GM12878 (cell line): ENCODE data around the gene PARN. TPM values are rescaled to one million over a fixed set of nuclear protein-coding genes. Genes with fewer than 3 reads are reported as not detected.

Experiments used
- ATAC-seq: fragments of 200-7000 bp; cut with Tn5 transposase; 3 replicates; pipeline ENCODE4 v1.9.1; 2020; ENCODE audit warnings: mild to moderate bottlenecking, moderate library complexity
- BruUV-seq: library from RNA; stranded (reverse); fragments of 400-500 nt; replicated peaks from 2 replicates; lab custom pipeline; 2021; lab: Mats Ljungman, UMichigan
- CTCF ChIA-PET: fragments of 300-600 bp; sonication (Branson Sonifier 250); formaldehyde crosslinking; extraction: SDS; loops from one replicate; lab custom pipeline; 2021; ENCODE audit warnings: inconsistent platforms; lab: Yijun Ruan, JAX
- POLR2A ChIA-PET: fragments of 350-600 bp; formaldehyde crosslinking; extraction: SDS; loops from one replicate; lab custom pipeline; 2021; ENCODE audit warnings: inconsistent platforms; lab: Charles Lee
- RAD21 ChIA-PET: fragments of 300-600 bp; sonication (Branson Sonifier 250); formaldehyde crosslinking; loops from one replicate; lab custom pipeline; 2023; ENCODE audit warnings: antibody characterized with exemption; ENCODE audit not compliant: unreplicated experiment; lab: Charles Lee
- SMC1A ChIA-PET: fragments of 300-600 bp; sonication (Branson Sonifier 250); formaldehyde crosslinking; loops from one replicate; lab custom pipeline; 2023; ENCODE audit not compliant: unreplicated experiment, uncharacterized antibody; lab: Charles Lee
- DNase-seq: peaks from one replicate; pipeline ENCODE4 v3.0.0-alpha.2; 2011; ENCODE audit warnings: low read depth, low spot score
- FAIRE-seq: peaks from 3 replicates; lab custom pipeline; 2011; peaks lifted over from hg19 to GRCh38; lab: Jason Lieb, UNC
- H2AFZ ChIP-seq: 2 replicates; pipeline ENCODE4 v1.6.0; 2011; ENCODE audit warnings: low read depth, low read length, control low read depth; ENCODE audit not compliant: control insufficient read depth
- H3K27ac ChIP-seq: 2 replicates; pipeline ENCODE4 v1.5.1; 2011; ENCODE audit warnings: control low read depth; ENCODE audit not compliant: control insufficient read depth, insufficient read depth
- H3K27me3 ChIP-seq, 2 experiments: replicated peaks in 1 of 2; 2 replicates each; pipeline versions ENCODE4 v1.6.0 to v1.6.1; 2011; ENCODE audit warnings: low read length in 1 of 2; ENCODE audit not compliant: control insufficient read depth in 2 of 2, insufficient read depth in 2 of 2
- H3K36me3 ChIP-seq, 2 experiments: 2 replicates each; pipeline ENCODE4 v1.5.1; 2011; ENCODE audit warnings: low read length in 1 of 2; ENCODE audit not compliant: control insufficient read depth in 2 of 2, insufficient read depth in 2 of 2
- H3K4me1 ChIP-seq: 2 replicates; pipeline ENCODE4 v1.6.1; 2011; ENCODE audit warnings: mild to moderate bottlenecking, low read length, moderate library complexity, mixed read lengths; ENCODE audit not compliant: control insufficient read depth, insufficient read depth
- H3K4me2 ChIP-seq: 2 replicates; pipeline ENCODE4 v1.6.0; 2011; ENCODE audit warnings: control low read depth; ENCODE audit not compliant: control insufficient read depth, insufficient read depth
- H3K4me3 ChIP-seq: fragments of 200-600 bp; sonication (generic); 2 replicates; pipeline ENCODE4 v1.5.1; 2016
- H3K79me2 ChIP-seq: 2 replicates; pipeline ENCODE4 v1.6.0; 2011; ENCODE audit warnings: low read length; ENCODE audit not compliant: control insufficient read depth, insufficient read depth
- H3K9ac ChIP-seq: 2 replicates; pipeline ENCODE4 v1.8.0; 2011; ENCODE audit warnings: low read length, control low read depth, mixed read lengths; ENCODE audit not compliant: control insufficient read depth, insufficient read depth
- H3K9me3 ChIP-seq: replicated peaks from 3 replicates; pipeline ENCODE4 v1.5.1; 2011; ENCODE audit warnings: mild to moderate bottlenecking, low read length; ENCODE audit not compliant: control insufficient read depth, insufficient read depth
- H4K20me1 ChIP-seq: 2 replicates; pipeline ENCODE4 v1.6.0; 2011; ENCODE audit not compliant: control insufficient read depth, insufficient read depth
- BHLHE40 ChIP-seq, 2 experiments: fragments of 450-650 bp in 1 of 2; IDR thresholded peaks; 2 replicates each; pipeline ENCODE4 v1.6.1; 2011 to 2017; ENCODE audit warnings: low read depth in 2 of 2, borderline replicate concordance in 1 of 2, improper control_type of control experiment in 1 of 2, low read length in 1 of 2, mild to moderate bottlenecking in 1 of 2
- MTA3 ChIP-seq: IDR thresholded peaks from 2 replicates; pipeline ENCODE4 v1.6.1; 2012; ENCODE audit warnings: low read length, inconsistent platforms, borderline replicate concordance
- NFYA ChIP-seq: IDR thresholded peaks from 2 replicates; pipeline ENCODE4 v1.6.1; 2011; ENCODE audit warnings: low read depth, mild to moderate bottlenecking, low read length, improper control_type of control experiment, borderline replicate concordance
- PAX8 ChIP-seq: fragments of 450-650 bp; IDR thresholded peaks from 2 replicates; pipeline ENCODE4 v1.6.1; 2017; ENCODE audit warnings: mild to moderate bottlenecking, moderate library complexity
- SMAD1 ChIP-seq: fragments of 450-650 bp; IDR thresholded peaks from 2 replicates; pipeline ENCODE4 v1.6.1; 2018; ENCODE audit warnings: mild to moderate bottlenecking, low read depth; ENCODE audit not compliant: partially characterized antibody
- TCF12 ChIP-seq: IDR thresholded peaks from 2 replicates; pipeline ENCODE4 v1.6.1; 2011; ENCODE audit warnings: low read depth, mild to moderate bottlenecking, low read length
- WGBS: methylation state at CpG from one replicate; pipeline ENCODE4 v1.1.6; 2016; ENCODE audit warnings: low lambda C conversion rate; ENCODE audit not compliant: insufficient replicate concordance, insufficient coverage; ENCODE audit errors: missing lambda C conversion rate; 5-methylcytosine and 5-hydroxymethylcytosine counted together
- in situ Hi-C: fragments of 300-500 bp; cut with MboI; formaldehyde crosslinking; loops from 9 replicates; pipeline ENCODE4 v1.14.3; 2018; ENCODE audit warnings: mixed read lengths
- intact Hi-C: fragments of 100-400 bp; cut with micrococcal nuclease; formaldehyde crosslinking; loops from one replicate; pipeline ENCODE4 v1.14.2; 2022; ENCODE audit not compliant: unreplicated experiment
- polyA plus RNA-seq, 11 experiments: library from polyadenylated mRNA; depleted of rRNA in 4 of 11; unstranded in 6 of 11; stranded (reverse) in 5 of 11; fragments of >200 nt; fragmentation: Nextera tagmentation in 4 of 11; fragmentation: Illumina TruSeq in 1 of 11; extraction: Ambion mirVana in 4 of 11; extraction: Trizol in 1 of 11; gene quantifications; 1 replicate in 1 of 11; 2 replicates in 10 of 11; pipeline versions ENCODE4 v1.2.1 to v1.2.3, GENCODE V29; 2011 to 2016; ENCODE audit warnings: inconsistent platforms in 2 of 11, missing spikeins in 2 of 11, low read depth in 1 of 11
- total RNA-seq, 4 experiments: library from RNA; depleted of rRNA in 3 of 4; stranded (reverse); fragments of >200 nt in 3 of 4; fragmentation: Illumina TruSeq in 1 of 4; extraction: Trizol in 1 of 4; gene quantifications; 2 replicates each; pipeline versions ENCODE4 v1.2.1 to v1.2.3, GENCODE V29; 2013 to 2021
- TF ChIP-seq, protein P1 (sequence below): fragments of 450-650 bp; IDR thresholded peaks from 2 replicates; pipeline ENCODE4 v1.6.1; 2017; ENCODE audit warnings: mild to moderate bottlenecking
- TF ChIP-seq, protein P2 (sequence below): fragments of 150-350 bp; IDR thresholded peaks from 2 replicates; pipeline ENCODE4 v1.6.1; 2014; ENCODE audit warnings: mild to moderate bottlenecking, low read depth, low read length
- TF ChIP-seq, protein P3 (sequence below): fragments of 450-650 bp; IDR thresholded peaks from 2 replicates; pipeline ENCODE4 v1.6.1; 2017; ENCODE audit warnings: antibody characterized with exemption, mild to moderate bottlenecking, moderate library complexity
- TF ChIP-seq, protein P4 (sequence below): fragments of 450-650 bp; IDR thresholded peaks from 2 replicates; pipeline ENCODE4 v1.6.1; 2016; ENCODE audit warnings: mild to moderate bottlenecking

Gene PARN
- total and polyA plus RNA-seq, 10 of the 15 experiments (the other 5 are each of a cell fraction or from before 2014, with no cell fraction given): 15.6 to 77.3 (median 47.7) TPM

DNA sequence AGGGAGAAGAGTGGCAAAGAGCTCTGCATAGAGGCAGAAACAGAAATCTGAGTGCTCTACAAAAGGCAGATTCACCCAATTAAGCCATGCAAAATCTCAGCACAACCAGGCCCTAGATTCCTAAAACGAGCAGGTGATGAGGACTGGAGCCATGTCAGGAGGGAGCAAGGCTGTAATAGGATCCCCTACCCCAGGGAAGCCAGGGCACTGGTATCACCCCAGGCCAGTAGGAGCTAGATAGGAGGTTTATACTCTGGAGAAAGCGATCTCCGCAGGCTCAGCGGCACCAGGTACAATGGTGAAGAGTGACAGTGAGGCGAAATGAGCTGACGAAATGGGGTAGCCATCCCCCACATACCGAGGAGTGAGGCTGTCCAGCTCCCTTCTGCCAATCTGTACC lies 171.5 kb downstream of the PARN start:
- no TSS peak for BruUV-seq
- SMC1A ChIA-PET: interaction anchor here (0.6 to 2.9 kb wide), 4 partner anchors 12 to 87 kb away, joined by 3 to 13 read pairs (median 4); no protein-coding TSS in a partner anchor
- in situ Hi-C loops: no loop called here
- Histone ChIP-seq H3K4me2 (no peak overlapping the region), H2AFZ (no peak overlapping the region), H3K4me1 (no peaks in the 10 kb centered on the region), H3K36me3 (peaks cover 0 to 27% of the 10 kb centered on the region in 2 experiments; a peak in 3 of 4 replicates), H3K27ac (no peak overlapping the region), H3K79me2 (no peaks in the 10 kb centered on the region), H3K4me3 (no peak overlapping the region), H3K9me3 (peaks cover 3% of the 10 kb centered on the region; the same call in 2 of the 3 replicates), H3K27me3 (no peaks in the 10 kb centered on the region), H4K20me1 (no peaks in the 10 kb centered on the region), H3K9ac (no peak overlapping the region)
- intact Hi-C loops: no loop called here
- RAD21 ChIA-PET: no interaction called here
- WGBS: 97% methylated on average over 7 of the region's 7 CpGs
- CTCF ChIA-PET: interaction anchor here (0.6 to 1.7 kb wide), 2 partner anchors 39 to 171 kb away, joined by 3 to 4 read pairs; no protein-coding TSS in a partner anchor
- POLR2A ChIA-PET: no interaction called here
- ATAC-seq: no peak
- FAIRE-seq: no peak
- TF ChIP-seq MTA3 (no peak), TCF12 (no peak), PAX8 (no peak), BHLHE40 (IDR thresholded peaks at IDR 0.05; ENCODE audit: borderline replicate concordance in 1 of 2, low read depth in 2 of 2, low read length in 1 of 2) (no peak), SMAD1 (no peak), NFYA (no peak)
- TF ChIP-seq, protein P1, sequence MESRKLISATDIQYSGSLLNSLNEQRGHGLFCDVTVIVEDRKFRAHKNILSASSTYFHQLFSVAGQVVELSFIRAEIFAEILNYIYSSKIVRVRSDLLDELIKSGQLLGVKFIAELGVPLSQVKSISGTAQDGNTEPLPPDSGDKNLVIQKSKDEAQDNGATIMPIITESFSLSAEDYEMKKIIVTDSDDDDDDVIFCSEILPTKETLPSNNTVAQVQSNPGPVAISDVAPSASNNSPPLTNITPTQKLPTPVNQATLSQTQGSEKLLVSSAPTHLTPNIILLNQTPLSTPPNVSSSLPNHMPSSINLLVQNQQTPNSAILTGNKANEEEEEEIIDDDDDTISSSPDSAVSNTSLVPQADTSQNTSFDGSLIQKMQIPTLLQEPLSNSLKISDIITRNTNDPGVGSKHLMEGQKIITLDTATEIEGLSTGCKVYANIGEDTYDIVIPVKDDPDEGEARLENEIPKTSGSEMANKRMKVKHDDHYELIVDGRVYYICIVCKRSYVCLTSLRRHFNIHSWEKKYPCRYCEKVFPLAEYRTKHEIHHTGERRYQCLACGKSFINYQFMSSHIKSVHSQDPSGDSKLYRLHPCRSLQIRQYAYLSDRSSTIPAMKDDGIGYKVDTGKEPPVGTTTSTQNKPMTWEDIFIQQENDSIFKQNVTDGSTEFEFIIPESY: no peak
- TF ChIP-seq, protein P2, sequence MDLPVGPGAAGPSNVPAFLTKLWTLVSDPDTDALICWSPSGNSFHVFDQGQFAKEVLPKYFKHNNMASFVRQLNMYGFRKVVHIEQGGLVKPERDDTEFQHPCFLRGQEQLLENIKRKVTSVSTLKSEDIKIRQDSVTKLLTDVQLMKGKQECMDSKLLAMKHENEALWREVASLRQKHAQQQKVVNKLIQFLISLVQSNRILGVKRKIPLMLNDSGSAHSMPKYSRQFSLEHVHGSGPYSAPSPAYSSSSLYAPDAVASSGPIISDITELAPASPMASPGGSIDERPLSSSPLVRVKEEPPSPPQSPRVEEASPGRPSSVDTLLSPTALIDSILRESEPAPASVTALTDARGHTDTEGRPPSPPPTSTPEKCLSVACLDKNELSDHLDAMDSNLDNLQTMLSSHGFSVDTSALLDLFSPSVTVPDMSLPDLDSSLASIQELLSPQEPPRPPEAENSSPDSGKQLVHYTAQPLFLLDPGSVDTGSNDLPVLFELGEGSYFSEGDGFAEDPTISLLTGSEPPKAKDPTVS: no peak
- TF ChIP-seq, protein P3, sequence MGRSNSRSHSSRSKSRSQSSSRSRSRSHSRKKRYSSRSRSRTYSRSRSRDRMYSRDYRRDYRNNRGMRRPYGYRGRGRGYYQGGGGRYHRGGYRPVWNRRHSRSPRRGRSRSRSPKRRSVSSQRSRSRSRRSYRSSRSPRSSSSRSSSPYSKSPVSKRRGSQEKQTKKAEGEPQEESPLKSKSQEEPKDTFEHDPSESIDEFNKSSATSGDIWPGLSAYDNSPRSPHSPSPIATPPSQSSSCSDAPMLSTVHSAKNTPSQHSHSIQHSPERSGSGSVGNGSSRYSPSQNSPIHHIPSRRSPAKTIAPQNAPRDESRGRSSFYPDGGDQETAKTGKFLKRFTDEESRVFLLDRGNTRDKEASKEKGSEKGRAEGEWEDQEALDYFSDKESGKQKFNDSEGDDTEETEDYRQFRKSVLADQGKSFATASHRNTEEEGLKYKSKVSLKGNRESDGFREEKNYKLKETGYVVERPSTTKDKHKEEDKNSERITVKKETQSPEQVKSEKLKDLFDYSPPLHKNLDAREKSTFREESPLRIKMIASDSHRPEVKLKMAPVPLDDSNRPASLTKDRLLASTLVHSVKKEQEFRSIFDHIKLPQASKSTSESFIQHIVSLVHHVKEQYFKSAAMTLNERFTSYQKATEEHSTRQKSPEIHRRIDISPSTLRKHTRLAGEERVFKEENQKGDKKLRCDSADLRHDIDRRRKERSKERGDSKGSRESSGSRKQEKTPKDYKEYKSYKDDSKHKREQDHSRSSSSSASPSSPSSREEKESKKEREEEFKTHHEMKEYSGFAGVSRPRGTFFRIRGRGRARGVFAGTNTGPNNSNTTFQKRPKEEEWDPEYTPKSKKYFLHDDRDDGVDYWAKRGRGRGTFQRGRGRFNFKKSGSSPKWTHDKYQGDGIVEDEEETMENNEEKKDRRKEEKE: no peak
- TF ChIP-seq, protein P4, sequence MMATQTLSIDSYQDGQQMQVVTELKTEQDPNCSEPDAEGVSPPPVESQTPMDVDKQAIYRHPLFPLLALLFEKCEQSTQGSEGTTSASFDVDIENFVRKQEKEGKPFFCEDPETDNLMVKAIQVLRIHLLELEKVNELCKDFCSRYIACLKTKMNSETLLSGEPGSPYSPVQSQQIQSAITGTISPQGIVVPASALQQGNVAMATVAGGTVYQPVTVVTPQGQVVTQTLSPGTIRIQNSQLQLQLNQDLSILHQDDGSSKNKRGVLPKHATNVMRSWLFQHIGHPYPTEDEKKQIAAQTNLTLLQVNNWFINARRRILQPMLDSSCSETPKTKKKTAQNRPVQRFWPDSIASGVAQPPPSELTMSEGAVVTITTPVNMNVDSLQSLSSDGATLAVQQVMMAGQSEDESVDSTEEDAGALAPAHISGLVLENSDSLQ: no peak
- DNase-seq: no peak
